ENCODE results near the gene FRMPD4. TPM values are rescaled to one million over a fixed set of nuclear protein-coding genes. Genes with fewer than 3 reads are reported as not detected.
A peak's percentile ranks its signal among the peaks of the same experiment; 100 is the strongest.

FRMPD4 gene
- total and polyA plus RNA-seq, 2 donors (not counting 3 experiments of a cell fraction or from before 2014, with no cell fraction given) = not detected

DNA sequence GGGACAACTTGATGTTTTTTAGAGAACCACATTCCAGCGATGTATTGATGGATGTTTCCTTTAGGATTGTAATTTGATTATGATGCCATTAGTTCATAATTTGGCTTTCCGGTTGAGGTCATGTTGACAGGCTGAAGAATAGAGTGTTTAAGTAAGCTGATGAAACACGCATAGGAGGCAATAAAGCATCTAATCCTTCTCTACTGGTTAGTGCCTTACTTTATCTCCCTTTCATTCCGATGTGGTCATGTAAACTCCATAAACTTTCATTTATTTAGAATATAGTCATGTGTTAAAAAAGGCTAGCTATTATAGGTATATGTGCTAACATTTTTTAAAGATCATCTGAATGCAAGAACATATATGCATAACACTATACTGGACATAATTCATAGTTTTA is 15.0 kb downstream of the FRMPD4 start:
- TF ChIP-seq, protein P1, sequence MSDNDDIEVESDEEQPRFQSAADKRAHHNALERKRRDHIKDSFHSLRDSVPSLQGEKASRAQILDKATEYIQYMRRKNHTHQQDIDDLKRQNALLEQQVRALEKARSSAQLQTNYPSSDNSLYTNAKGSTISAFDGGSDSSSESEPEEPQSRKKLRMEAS (IDR thresholded peaks at IDR 0.05; ENCODE audit: insufficient read depth, insufficient read length) = no peak
- TF ChIP-seq MYC (IDR thresholded peaks at IDR 0.05; ENCODE audit: low read depth, low read length) (no peak), GATA2 (IDR thresholded peaks at IDR 0.05; ENCODE audit: insufficient read depth, insufficient read length, low read depth, low read length) (no peak), POLR2AphosphoS5 (IDR thresholded peaks at IDR 0.05; ENCODE audit: insufficient read depth, low read depth, low read length) (no peak), POLR2A (IDR thresholded peaks at IDR 0.05; ENCODE audit: low read depth, low read length) (no peak), JUN (IDR thresholded peaks at IDR 0.05; ENCODE audit: borderline replicate concordance, insufficient read depth, insufficient read length, low read depth) (no peak), EZH2 (IDR thresholded peaks at IDR 0.05; ENCODE audit: borderline replicate concordance, low read depth, low read length, severe bottlenecking) (no peak), FOS (IDR thresholded peaks at IDR 0.05; ENCODE audit: borderline replicate concordance, insufficient read depth, low read length) (no peak)
- TF ChIP-seq, protein P2, sequence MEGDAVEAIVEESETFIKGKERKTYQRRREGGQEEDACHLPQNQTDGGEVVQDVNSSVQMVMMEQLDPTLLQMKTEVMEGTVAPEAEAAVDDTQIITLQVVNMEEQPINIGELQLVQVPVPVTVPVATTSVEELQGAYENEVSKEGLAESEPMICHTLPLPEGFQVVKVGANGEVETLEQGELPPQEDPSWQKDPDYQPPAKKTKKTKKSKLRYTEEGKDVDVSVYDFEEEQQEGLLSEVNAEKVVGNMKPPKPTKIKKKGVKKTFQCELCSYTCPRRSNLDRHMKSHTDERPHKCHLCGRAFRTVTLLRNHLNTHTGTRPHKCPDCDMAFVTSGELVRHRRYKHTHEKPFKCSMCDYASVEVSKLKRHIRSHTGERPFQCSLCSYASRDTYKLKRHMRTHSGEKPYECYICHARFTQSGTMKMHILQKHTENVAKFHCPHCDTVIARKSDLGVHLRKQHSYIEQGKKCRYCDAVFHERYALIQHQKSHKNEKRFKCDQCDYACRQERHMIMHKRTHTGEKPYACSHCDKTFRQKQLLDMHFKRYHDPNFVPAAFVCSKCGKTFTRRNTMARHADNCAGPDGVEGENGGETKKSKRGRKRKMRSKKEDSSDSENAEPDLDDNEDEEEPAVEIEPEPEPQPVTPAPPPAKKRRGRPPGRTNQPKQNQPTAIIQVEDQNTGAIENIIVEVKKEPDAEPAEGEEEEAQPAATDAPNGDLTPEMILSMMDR (IDR thresholded peaks at IDR 0.05; ENCODE audit: extremely low read depth in 1 of 2, insufficient read depth in 1 of 2, low read depth in 1 of 2, low read length in 2 of 2) = no peak
- Histone ChIP-seq H3K27ac (ENCODE audit: insufficient read depth, low read depth, low read length) (no peak overlapping the region), H3K79me2 (ENCODE audit: control insufficient read depth, insufficient read depth, low read length) (no peaks in the 10 kb centered on the region), H3K4me2 (ENCODE audit: insufficient read depth, low read length) (no peak overlapping the region), H3K9me3 (replicated peaks; ENCODE audit: control insufficient read depth, insufficient read depth, low read length) (no peaks in the 10 kb centered on the region), H3K9ac (replicated peaks; ENCODE audit: extremely low read depth, insufficient read depth, low read length) (no peak overlapping the region), H3K9me1 (replicated peaks; ENCODE audit: control insufficient read depth, extremely low read depth, insufficient read depth, low read length) (no peaks in the 10 kb centered on the region), H3K27me3 (ENCODE audit: control insufficient read depth in 2 of 2, insufficient read depth in 2 of 2, low read length in 2 of 2) (no peaks in the 10 kb centered on the region), H3K4me3 (replicated peaks in 1 of 3; ENCODE audit: insufficient read depth in 1 of 3, low read depth in 1 of 3, low read length in 3 of 3) (no peak overlapping the region), H2AFZ (ENCODE audit: low read depth, low read length) (no peak overlapping the region), H4K20me1 (replicated peaks; ENCODE audit: control insufficient read depth, extremely low read depth, insufficient read depth, low read length) (no peaks in the 10 kb centered on the region), H3K4me1 (ENCODE audit: control insufficient read depth, extremely low read depth, insufficient read depth, low read length) (no peaks in the 10 kb centered on the region), H3K36me3 (ENCODE audit: control insufficient read depth in 2 of 2, extremely low read depth in 1 of 2, insufficient read depth in 2 of 2, low read length in 2 of 2) (no peaks in the 10 kb centered on the region)
- no TSS peak for BruUV-seq (replicated peaks)
- intact Hi-C loops (cut with micrococcal nuclease) = no loop called here
- dilution Hi-C loops (cut with MboI; ENCODE audit: extremely low pct_ligation_motif_present, low sequenced_read_pairs) = no loop called here
- ChIA-PET POLR2A (no interaction called here), CTCF (no interaction called here)
- FAIRE-seq (peak; percentile 46), DNase-seq (ENCODE audit: low read depth, low spot score) (no peak)
